Activated T-helper 1 cell treated with anti-CD3 and anti-CD28 coated beads, Interleukin-12 subunit alpha, Interleukin-12 subunit beta, Interleukin-2, Interleukin-4 antibody, amounts not matched to agents 30 ng/mL and 10 ng/mL and 1 ng/mL, durations not matched to agents 14 hours and 24 hours and 36 hours (primary cell): ENCODE measurements around the gene CNOT3. TPM values are rescaled to one million over a fixed set of nuclear protein-coding genes. Genes with fewer than 3 reads are reported as not detected.
A peak's percentile ranks its signal among the peaks of the same experiment; 100 is the strongest.
"Not testable (repeated sequence)": the region's sequence is repeated elsewhere in the genome, so short reads cannot be mapped to it uniquely, and the experiment has no call there.

ENCODE experiments used
- DNase-seq: peaks from one replicate; pipeline ENCODE4 v3.0.0; 2021; ENCODE audit warnings: low spot score
- H3K27ac Mint-ChIP-seq: one replicate; pipeline ENCODE4 v1.8.0; 2021; ENCODE audit warnings: mild to moderate bottlenecking, mixed read lengths
- H3K27me3 Mint-ChIP-seq: one replicate; pipeline ENCODE4 v1.8.0; 2022; ENCODE audit warnings: mild to moderate bottlenecking, moderate library complexity, mixed read lengths; ENCODE audit not compliant: insufficient read depth
- H3K36me3 Mint-ChIP-seq: one replicate; pipeline ENCODE4 v1.8.0; 2021; ENCODE audit warnings: low read depth, mixed read lengths
- H3K4me1 Mint-ChIP-seq: one replicate; pipeline ENCODE4 v1.8.0; 2021; ENCODE audit warnings: low read depth, mixed read lengths
- H3K4me3 Mint-ChIP-seq: one replicate; pipeline ENCODE4 v1.8.0; 2021; ENCODE audit warnings: mild to moderate bottlenecking, moderate library complexity, mixed read lengths
- H3K9me3 Mint-ChIP-seq: one replicate; pipeline ENCODE4 v1.8.0; 2021; ENCODE audit warnings: mixed read lengths
- intact Hi-C: fragments of 100-400 bp; cut with micrococcal nuclease; formaldehyde crosslinking; loops from one replicate; pipeline ENCODE4 v1.15.1; 2024
- total RNA-seq: library from RNA; stranded (reverse); gene quantifications from 2 replicates; pipeline ENCODE4 v1.2.3, GENCODE V29; 2022

The CNOT3 gene
- total RNA-seq, 1 donor from 2014 or later, result 73.2 TPM

DNA sequence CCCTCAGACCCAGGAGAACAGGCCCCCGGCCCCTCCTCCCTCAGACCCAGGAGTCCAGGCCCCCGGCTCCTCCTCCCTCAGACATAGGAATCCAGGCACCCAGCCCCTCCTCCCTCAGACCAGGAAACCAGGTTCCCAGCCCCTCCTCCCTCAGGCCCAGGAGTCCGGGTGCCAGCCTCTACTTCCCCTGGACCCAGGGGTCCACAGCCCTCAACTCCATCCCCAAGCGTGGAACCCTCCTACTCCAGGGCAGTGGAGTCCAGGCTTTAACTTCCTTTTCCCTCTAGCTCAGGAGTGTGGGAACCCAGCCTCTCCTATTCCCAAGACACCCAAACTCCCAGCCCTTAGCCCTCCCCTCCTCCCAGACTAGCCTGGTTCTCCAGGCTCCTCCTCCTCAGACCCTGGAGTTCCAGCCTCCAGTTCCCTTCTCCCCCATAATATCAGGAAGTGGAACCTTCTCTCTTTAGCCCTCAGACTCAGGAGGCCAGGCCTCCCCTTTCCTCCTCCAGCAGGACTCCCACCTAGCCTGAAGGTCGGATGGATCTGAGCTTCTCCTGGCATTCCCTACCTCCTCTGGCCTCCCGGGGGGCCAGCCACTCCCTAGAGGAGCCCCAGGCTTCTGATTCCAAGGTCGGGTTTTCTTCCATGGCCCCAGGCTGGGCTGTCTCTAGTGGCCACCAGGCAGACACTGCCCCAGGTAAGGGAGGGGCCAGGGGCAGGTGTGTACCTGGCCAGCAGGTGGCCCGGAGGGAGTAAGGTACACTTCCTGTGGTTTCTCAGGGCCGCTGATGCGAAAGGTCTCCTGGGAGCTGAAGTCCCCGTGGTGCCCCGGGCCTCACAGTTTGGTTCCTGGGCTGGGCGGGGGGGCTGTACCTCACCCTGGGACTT lies 35.2 kb downstream of the CNOT3 start, which contains the start of gene TMC4:
Gene TMC4, minus strand, starts transcription at position 690 of the 888 bp plus-strand sequence. Its CDS starts 43 bp downstream, at position 647.
- Mint-ChIP-seq H3K27me3 (peaks cover 2% of the 10 kb centered on the region), H3K4me1 (peaks cover 5% of the 10 kb centered on the region), H3K27ac (no peak within 1 kb of the TSS)

DNA sequence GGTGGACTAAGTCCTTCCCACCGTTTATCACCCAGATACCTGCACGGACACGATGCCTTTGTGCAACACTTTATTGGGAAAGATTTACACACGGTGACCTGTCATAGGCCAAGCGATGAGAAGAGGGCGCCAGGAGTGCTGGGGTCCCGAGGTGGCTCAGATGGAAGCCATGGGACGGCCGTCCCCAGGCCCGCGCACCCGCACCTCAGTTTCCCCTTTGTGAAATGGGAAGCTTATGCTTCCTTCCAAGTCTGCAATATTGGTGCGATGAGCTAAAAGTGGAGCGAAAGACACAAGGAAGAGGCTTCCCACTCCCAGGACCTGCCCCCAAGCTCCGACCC lies 35.8 kb downstream of the CNOT3 start:
- Mint-ChIP-seq H3K4me3 (no peak overlapping the region), H3K4me1 (peaks cover under 1% of the 10 kb centered on the region), H3K36me3 (peaks cover 8% of the 10 kb centered on the region), H3K9me3 (no peaks in the 10 kb centered on the region), H3K27ac (no peak overlapping the region), H3K27me3 (peaks cover 2% of the 10 kb centered on the region)
- DNase-seq, result no peak
- intact Hi-C loops, result no loop called here

More for the DNA sequence above, 35.2 kb downstream of the CNOT3 start, which contains the start of gene TMC4:
- Mint-ChIP-seq H3K36me3 (peaks cover 4% of the 10 kb centered on the region), H3K4me3 (no peak within 1 kb of the TSS), H3K9me3 (no peaks in the 10 kb centered on the region)
- intact Hi-C loops, result no loop called here
- no peak for DNase-seq

DNA sequence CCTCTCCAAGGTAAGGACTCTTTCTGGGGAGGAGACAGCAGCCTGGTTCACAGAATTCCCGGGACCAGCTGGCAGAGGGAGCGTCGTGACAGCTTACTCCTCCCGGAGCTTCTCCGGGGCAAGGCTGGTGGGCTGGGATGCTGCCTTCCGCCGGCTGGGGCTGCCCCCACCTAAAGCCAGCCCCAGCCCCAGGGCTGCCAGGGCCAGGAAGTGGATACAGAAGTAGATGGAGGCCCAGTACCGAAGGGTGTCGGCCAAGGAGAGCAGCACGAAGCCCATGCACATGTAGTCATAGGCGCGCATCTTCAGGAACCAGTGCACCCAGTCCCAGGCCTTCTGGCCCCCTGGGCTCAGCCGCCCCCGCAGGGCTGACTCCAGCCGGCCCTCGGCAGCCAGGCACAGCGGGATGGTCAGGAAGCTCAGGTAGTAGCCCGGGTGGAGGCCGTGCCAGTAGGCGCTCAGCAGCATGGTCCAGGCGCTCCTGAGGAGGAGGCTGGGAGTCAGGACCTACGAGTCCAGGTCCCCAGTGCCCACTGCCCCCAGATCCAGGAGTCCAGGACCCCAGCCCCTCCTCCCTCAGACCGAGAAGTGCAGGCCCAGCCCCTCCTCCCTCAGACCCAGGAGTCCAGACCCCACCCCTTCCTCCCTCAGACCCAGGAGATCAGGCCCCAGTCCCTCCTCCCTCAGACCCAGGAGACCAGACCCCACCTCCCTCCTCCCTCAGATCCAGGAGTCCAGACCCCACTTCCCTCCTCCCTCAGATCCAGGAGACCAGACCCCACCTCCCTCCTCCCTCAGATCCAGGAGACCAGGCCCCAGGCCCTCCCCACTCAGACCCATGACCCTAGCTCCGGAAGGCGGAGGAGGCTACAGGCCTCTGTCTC lies 36.6 kb downstream of the CNOT3 start:
- no peak overlapping the region for H3K27ac Mint-ChIP-seq
- intact Hi-C loops, result no loop called here
- H3K36me3 Mint-ChIP-seq, result peaks cover 13% of the 10 kb centered on the region
- H3K9me3 Mint-ChIP-seq, result no peaks in the 10 kb centered on the region
- H3K27me3 Mint-ChIP-seq, result peaks cover 2% of the 10 kb centered on the region
- no peaks in the 10 kb centered on the region for H3K4me1 Mint-ChIP-seq
- DNase-seq, result no peak
- H3K4me3 Mint-ChIP-seq, result no peak overlapping the region

DNA sequence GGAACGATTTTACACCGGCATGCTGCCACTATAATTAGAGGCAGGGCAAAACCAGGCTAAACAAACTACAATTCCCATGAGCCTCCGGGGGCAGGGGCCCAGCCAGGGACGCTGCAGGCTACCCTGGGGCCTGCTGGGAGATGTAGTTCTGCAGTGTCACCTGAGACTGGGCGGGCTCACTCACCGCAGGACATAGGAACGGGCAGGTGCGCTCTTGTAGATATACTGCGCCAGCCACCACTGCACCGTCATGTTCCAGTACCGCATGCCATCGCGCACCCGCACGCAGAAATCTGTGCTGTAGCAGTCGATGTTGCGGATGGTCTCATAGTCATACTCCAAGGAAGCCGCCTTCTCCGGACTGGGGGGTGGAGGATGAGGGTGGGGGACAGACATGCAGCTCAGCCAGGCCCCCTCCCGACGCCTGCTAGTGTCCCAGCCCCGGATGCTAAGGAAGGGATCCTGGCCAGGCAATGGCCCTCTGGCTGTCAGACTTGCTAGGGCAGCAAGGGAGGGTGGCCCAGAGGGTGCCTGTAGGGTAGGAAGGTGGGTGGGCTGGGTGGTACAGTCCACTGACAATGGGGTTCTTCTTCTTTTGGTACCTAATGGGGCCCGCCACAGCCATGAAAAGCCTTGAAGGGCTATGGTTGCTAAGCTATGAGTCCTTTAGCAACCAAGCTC lies 41.2 kb downstream of the CNOT3 start:
- intact Hi-C loops, result no loop called here
- no peak for DNase-seq
- no peak overlapping the region for H3K4me3 Mint-ChIP-seq
- no peak overlapping the region for H3K27ac Mint-ChIP-seq
- peaks cover 25% of the 10 kb centered on the region for H3K36me3 Mint-ChIP-seq
- peaks cover 2% of the 10 kb centered on the region for H3K27me3 Mint-ChIP-seq
- no peaks in the 10 kb centered on the region for H3K4me1 Mint-ChIP-seq
- H3K9me3 Mint-ChIP-seq, result no peaks in the 10 kb centered on the region

DNA sequence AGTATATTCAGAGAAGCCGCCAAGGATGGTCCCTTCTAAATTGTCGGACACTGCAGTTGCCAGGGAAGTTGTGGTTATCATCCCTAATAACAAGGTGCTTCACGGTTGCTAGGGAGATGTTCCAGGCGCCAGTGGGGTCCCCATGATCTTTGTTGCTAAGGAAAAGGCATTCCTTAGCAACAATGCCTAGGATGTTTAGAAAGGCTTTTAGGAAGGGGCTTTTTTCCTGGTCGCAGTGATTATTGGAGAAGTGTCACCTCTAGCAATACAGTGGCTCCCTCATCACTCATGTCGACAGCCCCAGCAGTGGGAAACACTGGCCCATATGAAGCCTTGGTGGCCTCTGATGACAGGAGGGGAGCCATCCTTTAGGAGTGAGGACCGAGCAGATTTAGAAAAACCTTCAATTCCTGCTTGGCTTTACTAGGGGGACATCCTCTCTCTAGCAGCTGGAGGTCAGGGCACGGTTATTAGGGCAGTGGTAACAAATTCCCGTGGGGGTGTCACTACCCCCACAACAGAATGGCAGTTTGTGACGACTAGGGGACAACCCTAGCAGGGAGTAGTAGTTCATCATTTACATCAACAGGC lies 41.8 kb downstream of the CNOT3 start:
- Mint-ChIP-seq H3K4me3 (no peak overlapping the region), H3K27me3 (peaks cover 2% of the 10 kb centered on the region), H3K9me3 (no peaks in the 10 kb centered on the region), H3K27ac (no peak overlapping the region), H3K36me3 (peaks cover 31% of the 10 kb centered on the region), H3K4me1 (no peaks in the 10 kb centered on the region)
- no peak for DNase-seq
- intact Hi-C loops, result no loop called here

DNA sequence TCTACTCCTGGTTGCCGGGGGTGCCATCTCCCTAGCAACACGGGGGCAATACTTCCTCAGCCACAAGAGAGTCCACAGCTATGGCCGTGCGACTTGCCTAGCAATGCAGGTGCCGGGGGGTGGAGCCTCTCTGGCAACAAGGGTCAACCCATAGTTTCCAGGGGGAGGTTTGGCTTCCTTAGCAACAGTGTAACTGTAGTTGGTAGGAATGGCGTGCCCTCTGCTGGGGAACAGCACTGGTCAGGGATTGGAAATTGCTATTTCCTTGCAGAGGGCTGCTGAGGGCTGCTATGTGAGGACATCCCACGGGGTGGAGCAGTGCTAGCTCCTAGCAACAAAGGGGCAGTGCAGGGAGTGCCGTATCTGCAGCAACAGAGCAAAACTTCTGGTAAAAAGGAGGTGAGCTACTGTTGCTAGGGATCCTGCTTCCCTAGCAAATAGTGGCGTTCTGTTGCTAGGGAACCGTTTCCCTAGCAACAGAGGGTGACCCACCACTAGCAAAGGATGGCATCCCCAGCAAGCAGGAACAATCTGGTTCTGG lies 42.4 kb downstream of the CNOT3 start:
- Mint-ChIP-seq H3K4me3 (no peak overlapping the region), H3K9me3 (no peaks in the 10 kb centered on the region), H3K27ac (no peak overlapping the region), H3K4me1 (no peaks in the 10 kb centered on the region), H3K36me3 (peaks cover 31% of the 10 kb centered on the region), H3K27me3 (no peaks in the 10 kb centered on the region)
- DNase-seq, result no peak
- intact Hi-C loops, result no loop called here

DNA sequence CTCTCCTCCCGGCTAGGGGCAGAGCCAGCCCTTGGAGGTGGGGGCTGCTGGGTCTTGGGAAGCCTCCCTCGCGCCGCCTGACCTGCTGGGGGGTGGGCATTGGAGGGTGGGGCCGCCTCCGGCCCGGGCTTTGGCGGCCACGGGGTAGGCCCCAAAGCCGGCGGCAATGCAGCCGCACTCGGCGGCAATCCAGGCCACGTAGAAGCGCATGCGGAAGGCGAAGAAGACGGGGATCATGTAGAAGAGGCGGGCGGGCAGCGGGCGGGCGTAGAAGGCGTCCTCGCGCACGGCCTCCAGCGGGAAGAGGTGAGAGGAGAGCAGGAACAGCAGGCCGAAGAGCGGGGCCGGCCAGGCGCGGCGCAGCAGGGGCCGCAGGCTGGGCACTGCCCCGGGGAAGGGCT lies 43.1 kb downstream of the CNOT3 start:
- no peak for DNase-seq
- intact Hi-C loops, result no loop called here
- Mint-ChIP-seq H3K36me3 (peaks cover 34% of the 10 kb centered on the region), H3K27ac (no peak overlapping the region), H3K27me3 (no peaks in the 10 kb centered on the region), H3K9me3 (no peaks in the 10 kb centered on the region), H3K4me1 (no peaks in the 10 kb centered on the region), H3K4me3 (no peak overlapping the region)

DNA sequence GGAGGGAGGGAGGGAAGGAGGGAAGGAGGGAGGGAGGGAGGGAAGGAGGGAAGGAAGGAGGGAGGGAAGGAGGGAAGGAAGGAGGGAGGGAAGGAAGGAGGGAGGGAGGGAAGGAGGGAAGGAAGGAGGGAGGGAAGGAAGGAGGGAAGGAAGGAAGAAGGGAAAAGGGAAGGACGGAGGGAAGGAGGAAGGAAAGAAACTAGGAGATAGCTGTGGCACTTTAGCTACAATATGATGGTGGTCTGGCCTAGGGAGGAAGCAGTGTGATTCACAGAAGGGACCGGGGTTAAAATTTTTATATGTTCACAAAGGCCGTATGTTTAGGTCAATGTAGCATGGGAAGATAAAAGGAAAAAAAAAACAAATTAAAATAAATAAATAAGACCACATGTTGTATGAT lies 44.3 kb downstream of the CNOT3 start:
- H3K4me3 Mint-ChIP-seq, intact Hi-C loops, H3K4me1 Mint-ChIP-seq, DNase-seq, H3K9me3 Mint-ChIP-seq, H3K27me3 Mint-ChIP-seq, H3K27ac Mint-ChIP-seq: not testable (repeated sequence)
- peaks cover 36% of the 10 kb centered on the region for H3K36me3 Mint-ChIP-seq

DNA sequence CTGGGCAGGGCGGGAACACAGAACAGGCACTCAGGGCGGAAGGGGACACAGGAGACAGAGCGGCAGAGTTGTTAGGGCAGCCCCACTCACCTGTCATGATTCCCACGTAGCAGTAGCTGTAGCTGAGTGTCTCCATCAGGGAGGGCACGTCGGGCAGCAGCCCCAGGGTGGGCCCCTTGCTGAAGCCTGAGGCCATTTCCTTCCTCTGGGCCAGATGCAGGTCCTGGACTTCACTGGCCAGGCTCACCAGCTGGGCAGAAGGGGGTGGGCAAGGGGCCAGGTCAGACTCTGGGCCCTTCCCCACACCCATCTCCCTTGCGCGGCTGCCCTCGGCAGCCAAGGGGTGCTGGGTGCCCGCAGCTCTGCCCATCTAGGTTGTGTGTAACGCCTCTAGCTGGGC lies 45.9 kb downstream of the CNOT3 start:
- H3K27me3 Mint-ChIP-seq, result no peaks in the 10 kb centered on the region
- H3K27ac Mint-ChIP-seq, result no peak overlapping the region
- peaks cover 38% of the 10 kb centered on the region for H3K36me3 Mint-ChIP-seq
- no peaks in the 10 kb centered on the region for H3K9me3 Mint-ChIP-seq
- no peak for DNase-seq
- no peak overlapping the region for H3K4me3 Mint-ChIP-seq
- intact Hi-C loops, result no loop called here
- peaks cover 17% of the 10 kb centered on the region for H3K4me1 Mint-ChIP-seq

DNA sequence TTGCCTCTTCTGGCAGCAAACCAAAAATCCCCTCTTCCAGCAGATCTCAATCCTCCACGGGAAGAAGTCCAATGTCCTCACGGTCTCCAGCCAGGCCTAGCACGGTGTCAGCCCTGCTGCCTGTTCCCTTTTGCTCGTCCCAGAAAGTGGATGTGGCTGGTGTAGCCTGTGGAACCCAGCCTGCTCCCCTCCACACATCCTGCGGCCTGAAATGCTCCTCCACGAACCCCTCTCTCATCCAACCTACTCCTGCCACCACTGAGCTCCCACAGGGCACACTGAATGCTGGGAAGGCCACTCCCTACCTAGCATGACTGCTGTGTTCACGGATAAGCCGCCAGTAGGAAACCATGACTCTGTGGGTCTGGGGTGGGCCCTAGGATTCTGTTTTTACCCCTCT lies 48.8 kb downstream of the CNOT3 start:
- Mint-ChIP-seq H3K4me3 (peak overlapping the region; percentile 37), H3K27ac (peak overlapping the region; percentile 23), H3K9me3 (no peaks in the 10 kb centered on the region), H3K36me3 (peaks cover 27% of the 10 kb centered on the region), H3K4me1 (peaks cover 17% of the 10 kb centered on the region), H3K27me3 (no peaks in the 10 kb centered on the region)
- intact Hi-C loops, result no loop called here
- DNase-seq, result no peak

DNA sequence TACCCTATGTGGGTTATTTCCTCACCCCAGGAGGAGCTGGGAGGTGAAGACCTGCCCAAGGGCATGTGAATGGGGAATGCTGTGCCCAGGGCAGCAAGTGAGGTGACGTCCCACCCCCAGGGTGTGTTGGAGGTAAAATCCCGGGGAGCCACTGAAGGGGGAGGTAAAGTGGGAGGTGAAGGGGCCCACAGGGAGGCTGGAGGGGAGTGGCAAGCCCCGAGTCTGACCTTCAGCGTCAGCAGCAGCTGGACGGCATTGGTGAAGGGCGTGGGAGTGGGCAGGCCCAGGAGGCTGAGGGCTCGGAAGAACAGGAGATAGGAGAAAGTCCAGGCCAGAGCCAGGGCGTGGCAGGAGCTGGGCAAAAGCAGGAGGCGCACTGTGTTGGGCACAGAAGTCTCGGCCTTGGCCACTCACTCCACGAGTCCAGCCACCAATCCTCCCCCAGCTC lies 49.4 kb downstream of the CNOT3 start:
- Mint-ChIP-seq H3K27ac (peak overlapping the region; percentile 93), H3K9me3 (no peaks in the 10 kb centered on the region), H3K27me3 (no peaks in the 10 kb centered on the region), H3K36me3 (peaks cover 30% of the 10 kb centered on the region), H3K4me1 (peaks cover 23% of the 10 kb centered on the region), H3K4me3 (peak overlapping the region; percentile 97)
- DNase-seq, result no peak
- intact Hi-C loops, result no loop called here

DNA sequence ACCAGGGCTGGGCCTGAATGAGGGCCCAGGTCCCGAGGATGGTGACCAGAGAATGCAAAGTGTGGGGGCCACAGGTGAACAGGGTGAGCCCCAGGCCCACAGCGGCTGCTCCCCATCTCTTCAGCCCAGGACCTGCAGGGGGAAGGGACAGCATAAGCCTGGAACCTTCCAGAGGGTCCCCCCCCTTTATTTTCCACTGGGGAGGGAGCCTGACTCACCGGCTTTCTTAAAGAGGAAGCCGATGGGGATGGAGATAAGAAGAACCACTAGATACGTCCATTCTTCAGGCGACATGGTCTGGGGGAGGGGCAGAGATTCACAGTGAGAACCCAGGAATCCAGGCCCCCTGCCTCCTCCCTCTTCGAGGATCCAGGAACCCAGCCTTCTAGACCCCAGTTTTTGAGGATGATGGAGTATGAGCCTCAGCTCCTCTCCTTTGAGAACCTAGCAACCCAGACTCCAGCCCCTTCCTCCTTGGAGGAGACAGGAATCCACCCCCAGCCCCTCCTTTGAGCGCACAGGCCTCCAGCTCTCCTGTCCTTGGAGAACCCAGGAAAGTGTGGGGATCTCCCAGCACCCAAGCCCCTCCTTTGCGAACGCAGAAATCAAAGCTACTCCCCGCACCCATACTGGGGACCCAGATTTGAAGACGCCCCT lies 50.8 kb downstream of the CNOT3 start:
- intact Hi-C loops, result loop anchor here (1.0 kb wide), 1 partner anchor 43 kb away; no protein-coding TSS in a partner anchor
- H3K27me3 Mint-ChIP-seq, result no peaks in the 10 kb centered on the region
- H3K9me3 Mint-ChIP-seq, result no peaks in the 10 kb centered on the region
- peaks cover 32% of the 10 kb centered on the region for H3K36me3 Mint-ChIP-seq
- peak; percentile 39 for DNase-seq
- H3K4me3 Mint-ChIP-seq, result peak overlapping the region; percentile 97
- peaks cover 31% of the 10 kb centered on the region for H3K4me1 Mint-ChIP-seq
- peak overlapping the region; percentile 93 for H3K27ac Mint-ChIP-seq
